NCI-H1694 (cell line): ENCODE data around the gene BPIFB4.

Source experiments
- DNase-seq: peaks from one replicate; lab custom pipeline; 2025; lab: John Stamatoyannopoulos, UW

BPIFB4 gene

GRCh38 chr20:33062105-33062824 lies 17.2 kb upstream of the BPIFB4 start:
- DNase-seq = no peak

GRCh38 chr20:33062825-33063149 lies 16.7 kb upstream of the BPIFB4 start:
- DNase-seq = no peak

- DNase-seq = no peak
Observed at GRCh38 chr20:33063271-33063670, 16.2 kb upstream of the BPIFB4 start.

DNA sequence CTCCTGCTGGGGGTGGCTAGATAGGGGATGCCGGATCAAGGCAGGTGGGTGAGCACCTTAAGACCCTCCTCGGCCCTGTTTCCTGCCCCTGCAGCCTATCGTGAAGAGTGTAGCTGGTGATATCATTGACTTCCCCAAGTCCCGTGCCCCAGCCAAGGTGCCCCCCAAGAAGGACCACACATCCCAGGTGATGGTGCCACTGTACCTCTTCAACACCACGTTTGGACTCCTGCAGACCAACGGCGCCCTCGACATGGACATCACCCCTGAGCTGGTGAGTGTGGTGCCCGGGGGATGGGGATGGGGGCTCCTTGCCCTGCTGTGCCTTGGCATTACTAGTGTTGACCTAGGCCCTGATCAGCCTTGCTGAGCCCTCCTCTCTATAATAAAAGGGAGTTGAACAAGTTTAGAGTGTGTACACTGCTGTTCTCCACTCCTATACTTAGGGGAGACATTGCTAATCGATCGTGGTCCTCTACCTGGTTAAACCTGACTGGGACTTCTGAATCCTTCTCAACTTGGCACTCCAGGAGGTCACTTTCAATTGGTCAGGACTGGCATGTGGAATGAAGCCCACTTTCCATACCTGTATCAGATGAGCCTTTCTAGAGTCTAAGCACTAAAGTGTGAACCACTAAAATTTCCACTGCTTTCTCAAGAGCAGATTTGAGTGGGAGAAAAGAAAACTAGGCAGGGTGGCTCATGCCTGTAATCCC lies 14.7 kb upstream of the BPIFB4 start:
- DNase-seq = no peak

- no peak for DNase-seq
Observed at GRCh38 chr20:33065785-33066184, 13.7 kb upstream of the BPIFB4 start.

- DNase-seq = no peak
Observed at GRCh38 chr20:33067806-33068205, 11.6 kb upstream of the BPIFB4 start.

DNA sequence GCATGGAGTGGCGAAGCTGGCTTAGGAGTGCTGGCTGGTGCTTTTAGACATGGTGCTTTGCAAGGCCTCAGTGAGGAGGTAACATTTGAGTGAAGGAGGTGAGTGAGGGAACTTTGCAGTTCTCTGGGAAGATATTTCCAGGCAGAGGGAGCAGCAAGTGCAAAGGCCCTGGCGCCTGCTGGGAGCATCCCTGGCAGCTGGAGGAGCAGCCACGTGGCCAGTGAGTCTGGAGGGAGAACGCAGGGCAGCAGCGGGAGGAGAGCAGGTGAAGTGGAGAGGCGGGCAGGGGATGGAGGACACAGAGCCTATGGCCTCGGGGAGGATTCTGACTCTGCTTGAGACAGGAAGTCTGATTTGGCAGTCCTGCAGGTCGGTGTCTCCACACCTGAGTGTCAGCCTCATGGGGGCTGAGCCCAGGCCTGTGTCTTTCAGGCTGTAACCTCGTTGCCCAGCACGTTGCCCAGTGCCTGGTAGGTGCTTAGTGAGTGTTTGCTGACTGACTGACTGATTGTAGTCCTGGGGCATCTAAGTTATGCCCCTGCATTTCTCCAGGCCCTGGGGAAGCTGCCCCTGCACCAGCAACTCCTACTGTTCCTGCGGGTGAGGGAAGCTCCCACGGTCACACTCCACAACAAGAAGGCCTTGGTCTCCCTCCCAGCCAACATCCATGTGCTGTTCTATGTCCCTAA lies 11.0 kb upstream of the BPIFB4 start:
- no peak for DNase-seq

DNA sequence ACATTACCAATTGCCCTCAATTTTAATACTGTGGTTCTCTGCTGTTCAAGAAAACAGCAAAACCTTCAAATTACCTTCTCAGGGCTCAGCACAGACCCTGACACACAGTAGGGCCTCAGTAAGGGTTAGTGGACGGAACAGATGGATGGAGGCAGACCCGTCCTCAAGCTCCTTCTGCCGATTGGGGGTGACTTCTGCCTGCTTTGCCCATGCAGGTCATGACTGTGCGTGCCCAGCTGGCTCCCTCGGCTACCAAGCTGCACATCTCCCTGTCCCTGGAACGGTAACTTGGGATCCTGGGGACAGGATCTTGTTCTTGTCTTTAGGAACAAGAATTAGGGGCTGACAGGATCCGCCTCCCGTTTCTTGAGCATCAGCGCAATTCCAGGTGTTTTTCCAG lies 9.8 kb upstream of the BPIFB4 start:
- DNase-seq = no peak

DNA sequence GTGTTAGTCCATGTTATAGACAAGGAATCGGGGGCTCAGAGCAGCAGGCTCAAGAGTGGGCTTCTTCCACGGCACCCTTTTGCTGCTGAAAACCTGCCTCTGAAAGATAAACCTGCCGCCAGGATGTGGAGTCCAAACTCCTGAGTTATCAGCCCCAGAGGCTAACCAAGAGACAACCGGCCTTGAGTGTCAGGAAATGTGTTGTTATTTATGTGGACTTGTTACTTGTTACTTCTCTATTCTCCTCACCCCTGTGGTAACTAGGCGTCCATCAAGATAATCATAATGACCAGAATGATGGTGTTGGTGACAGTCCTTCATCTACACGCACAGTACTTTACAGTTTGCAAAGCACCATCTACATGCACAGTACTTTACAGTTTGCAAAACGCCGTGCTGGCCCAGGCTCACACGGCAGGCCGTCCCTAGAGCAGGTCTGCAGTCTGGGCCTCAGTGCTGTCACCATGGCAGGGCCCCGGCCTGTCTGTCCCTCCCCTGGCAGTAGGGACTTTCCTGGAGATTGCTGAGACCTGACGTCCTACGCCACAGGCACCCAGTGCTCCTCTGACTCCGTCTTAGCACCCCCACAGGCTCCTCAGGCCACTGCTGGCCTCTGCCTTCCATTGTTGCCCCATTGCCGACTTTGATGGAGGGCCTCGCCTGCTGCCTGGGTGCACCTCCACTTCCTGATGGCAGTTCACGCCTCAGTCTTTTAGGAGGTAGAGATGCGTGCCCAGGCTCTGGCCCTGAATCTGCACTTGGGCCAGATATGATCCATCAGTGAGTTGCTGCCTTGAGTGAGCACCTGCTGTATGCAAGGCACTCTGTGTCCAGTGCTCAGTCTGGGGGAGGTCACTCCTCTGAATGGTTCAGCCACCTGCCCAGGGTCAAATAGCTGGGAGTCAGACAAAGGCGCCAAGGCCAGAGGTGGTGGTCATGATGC lies 9.1 kb upstream of the BPIFB4 start:
- DNase-seq = no peak

GRCh38 chr20:33071198-33071597 lies 8.2 kb upstream of the BPIFB4 start:
- no peak for DNase-seq

DNA sequence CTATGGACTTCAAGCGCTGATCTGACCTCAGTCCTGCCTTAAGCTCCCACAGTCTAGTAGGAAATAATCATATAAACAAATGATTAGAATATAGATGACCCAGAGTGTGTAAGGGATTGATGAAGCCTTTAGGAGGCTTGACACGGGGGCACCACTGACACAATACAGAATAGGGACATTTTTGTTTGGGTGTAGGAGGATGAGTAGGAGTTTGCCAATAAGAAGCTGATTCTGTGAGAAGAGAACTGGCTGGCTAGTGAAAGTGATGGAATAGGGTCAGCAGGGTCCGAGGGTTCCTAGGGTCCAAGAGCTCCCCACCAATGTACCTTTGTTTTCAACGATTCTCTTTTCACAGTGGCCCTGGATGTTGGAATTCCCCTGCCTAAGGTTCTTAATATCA lies 7.1 kb upstream of the BPIFB4 start:
- no peak for DNase-seq

GRCh38 chr20:33072813-33073212 lies 6.6 kb upstream of the BPIFB4 start:
- no peak for DNase-seq

- no peak for DNase-seq
Observed at GRCh38 chr20:33074675-33075074, 4.8 kb upstream of the BPIFB4 start.

DNA sequence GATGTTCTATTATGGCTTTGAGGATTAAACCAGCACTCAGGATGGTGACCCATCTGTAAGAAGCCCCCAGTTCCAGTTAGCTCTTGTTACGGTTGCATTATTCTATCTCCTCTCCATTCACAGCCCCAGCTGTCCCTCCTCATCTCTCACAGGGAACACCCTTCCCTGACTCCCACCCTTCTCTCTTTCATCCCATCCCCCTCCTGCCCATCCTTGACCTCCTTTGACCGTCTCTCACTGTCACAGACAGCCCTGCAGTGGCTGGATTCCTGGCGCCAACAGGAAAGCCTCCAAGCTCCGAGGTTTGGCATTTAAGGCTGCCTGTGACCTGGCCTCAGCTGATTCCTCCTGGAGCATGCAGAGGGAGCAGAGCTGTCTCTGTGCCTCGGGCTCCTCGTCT lies 4.2 kb upstream of the BPIFB4 start:
- DNase-seq = no peak

- no peak for DNase-seq
Observed at GRCh38 chr20:33076662-33077372, 2.6 kb upstream of the BPIFB4 start.

DNA sequence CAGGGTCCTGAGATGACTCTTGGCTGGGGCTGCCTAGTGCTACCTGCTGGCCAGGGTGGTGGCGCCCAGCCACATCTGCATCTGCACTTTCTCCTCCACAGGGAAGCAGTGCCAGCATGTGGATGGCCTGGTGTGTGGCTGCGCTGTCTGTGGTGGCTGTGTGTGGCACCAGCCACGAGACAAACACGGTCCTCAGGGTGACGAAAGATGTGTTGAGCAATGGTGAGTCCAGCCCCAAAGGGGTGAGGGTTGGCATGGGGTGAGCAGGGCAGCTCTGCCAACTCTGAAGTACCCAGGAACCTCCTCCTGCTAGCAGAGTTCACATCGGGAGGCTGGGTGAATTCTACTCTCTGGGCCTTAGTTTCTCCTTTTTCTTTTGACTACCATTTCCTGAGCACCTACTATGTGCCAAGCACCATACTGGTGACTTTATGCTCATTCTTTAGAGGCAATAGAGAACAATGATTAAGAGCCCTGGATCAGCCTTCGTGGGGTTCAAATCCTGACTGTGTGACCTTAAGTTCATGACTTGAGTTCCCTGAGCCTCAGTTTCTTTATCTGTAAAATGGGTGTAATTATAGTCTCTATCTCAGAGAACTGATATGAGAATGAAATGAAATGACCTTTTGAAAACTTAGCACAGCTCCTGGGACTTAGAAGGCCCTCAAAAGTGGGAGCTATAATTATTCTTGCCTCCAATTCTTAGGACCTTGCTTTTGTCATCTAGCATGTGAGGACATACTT lies 2.1 kb downstream of the BPIFB4 start:
- no peak for DNase-seq

- no peak for DNase-seq
Observed at GRCh38 chr20:33082546-33082945, 3.1 kb downstream of the BPIFB4 start.

DNA sequence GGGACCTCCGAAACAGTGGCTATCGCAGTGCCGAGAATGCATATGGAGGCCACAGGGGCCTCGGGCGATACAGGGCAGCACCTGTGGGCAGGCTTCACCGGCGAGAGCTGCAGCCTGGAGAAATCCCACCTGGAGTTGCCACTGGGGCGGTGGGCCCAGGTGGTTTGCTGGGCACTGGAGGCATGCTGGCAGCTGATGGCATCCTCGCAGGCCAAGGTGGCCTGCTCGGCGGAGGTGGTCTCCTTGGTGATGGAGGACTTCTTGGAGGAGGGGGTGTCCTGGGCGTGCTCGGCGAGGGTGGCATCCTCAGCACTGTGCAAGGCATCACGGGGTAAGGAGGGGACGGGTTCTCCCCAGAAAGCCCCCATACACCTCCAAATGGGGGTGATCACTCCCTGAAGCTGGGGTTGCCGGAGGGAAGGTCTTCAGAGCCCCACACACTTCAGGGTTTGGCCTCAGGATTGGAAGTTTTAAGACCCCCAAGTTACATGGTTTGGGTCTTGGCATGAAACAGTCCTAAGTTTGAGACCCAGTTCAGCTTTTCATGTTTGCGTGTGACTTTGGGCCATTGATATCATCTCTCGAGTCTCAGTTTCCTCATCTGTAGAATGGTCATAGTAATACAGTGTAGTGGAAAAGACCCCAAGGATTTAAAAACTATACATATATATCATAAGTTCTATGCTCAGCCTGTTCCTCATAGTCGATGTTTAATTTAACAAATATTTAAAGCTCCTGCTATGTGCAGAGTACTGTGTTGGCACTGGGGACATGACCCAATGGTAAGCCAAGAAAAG lies 4.3 kb downstream of the BPIFB4 start:
- no peak for DNase-seq

DNA sequence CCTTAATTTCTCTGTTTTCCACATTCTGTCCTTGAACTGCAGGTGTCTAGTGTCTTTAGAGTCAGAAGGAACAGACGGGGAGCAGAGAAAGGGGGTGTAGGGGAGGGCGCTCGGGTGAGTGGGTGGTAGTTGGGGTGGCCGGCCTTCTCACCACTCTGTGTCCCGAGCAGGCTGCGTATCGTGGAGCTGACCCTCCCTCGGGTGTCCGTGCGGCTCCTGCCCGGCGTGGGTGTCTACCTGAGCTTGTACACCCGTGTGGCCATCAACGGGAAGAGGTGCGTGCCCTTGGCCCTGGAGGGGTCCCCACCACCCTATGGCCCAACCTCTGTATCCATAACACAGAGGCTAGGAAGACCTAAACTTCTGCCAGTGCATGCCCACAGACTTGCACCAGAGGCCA lies 5.3 kb downstream of the BPIFB4 start:
- DNase-seq = no peak
